Stimulated activated CD8-positive, alpha-beta memory T cell treated with anti-CD3 and anti-CD28 coated beads, Interleukin-7, amount 100 ng/mL, for 1 hour (primary cell): Measurements from ENCODE around the gene PI16.
"Not testable (repeated sequence)": the region's sequence is repeated elsewhere in the genome, so short reads cannot be mapped to it uniquely, and the experiment has no call there.

Experiments used
- DNase-seq, 2 donors: peaks; one replicate each; pipeline ENCODE4 v3.0.0-alpha.2; 2020; ENCODE audit warnings: low read depth in 2 of 2

Gene PI16

DNA sequence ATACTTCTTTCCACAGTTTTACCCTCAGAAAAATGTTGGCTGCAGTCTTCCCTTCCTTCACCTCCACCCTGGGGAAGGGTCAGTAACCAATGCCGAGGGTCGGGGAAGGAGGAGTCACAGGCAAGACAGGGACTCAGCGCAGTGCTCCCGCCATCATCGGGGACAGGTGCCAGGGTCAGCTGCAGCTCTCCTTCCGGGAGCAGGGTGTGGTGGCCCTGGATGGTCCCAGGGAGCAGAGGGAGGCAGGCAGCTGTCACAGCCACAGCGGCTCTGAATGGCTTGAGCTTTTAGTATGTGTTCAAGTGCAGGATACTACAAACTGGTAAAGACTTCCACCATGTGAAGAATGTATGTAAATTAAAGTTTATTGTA, 26.0 kb upstream of the PI16 start:
- DNase-seq, result no peak

DNA sequence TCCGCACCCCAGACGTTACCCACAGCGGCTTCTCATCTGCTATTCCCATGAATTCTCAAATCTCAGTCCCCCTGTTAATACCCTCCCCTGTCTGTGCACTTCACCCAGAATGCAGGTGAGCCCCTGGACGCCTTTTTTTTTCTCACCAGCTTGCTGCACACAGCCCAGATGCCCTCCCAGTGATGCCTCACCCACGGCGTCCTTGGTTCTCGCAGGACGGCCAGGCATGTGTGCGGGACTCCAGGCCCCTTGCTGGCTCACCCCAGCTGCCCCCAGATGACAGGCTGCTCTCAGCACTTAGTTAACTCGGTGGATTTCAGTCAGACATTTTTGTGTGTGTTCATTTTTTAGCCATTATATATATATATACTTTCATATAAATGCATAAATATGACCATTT, 25.4 kb upstream of the PI16 start:
- DNase-seq, result no peak

DNA sequence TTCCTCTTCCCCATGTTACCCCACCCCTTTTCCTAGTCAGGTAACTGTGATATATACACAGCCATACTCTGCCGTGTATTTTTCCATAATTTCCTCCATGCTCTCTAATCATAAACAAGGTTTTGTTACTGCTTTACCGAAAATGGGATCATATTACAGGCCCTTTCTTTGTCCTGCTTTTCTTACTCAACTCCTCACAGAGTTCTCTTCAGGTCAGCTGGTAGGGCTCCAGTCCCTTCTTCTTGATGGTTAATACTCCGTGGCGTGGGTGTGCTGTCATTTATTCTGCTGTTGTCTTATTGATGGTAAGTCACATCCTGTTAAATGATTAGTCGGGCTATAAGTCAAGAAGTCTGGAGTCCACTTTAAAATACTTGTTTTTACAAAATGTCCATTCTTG, 24.9 kb upstream of the PI16 start:
- DNase-seq, result no peak

DNA sequence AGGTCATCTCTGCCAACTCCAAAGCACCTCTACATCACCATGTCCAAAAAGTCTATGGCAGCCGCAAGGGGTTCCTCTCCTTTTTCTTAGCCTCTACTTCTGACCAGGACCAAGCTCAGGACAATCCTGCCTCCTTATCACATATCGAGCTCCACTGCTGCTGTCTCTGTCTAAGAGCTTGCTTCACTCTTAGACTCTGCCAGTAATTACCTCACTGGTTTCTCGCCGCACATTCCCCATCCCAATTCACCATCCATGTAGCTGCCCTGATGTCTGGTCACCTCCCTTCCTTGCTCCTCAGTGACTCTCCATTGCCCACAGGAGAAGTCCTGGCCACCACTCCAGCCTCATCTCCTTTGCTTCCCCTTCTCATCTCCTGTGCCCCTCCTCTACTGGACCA, 24.1 kb upstream of the PI16 start:
- DNase-seq, result no peak

GRCh38 chr6:36933102-36933501, 21.4 kb upstream of the PI16 start:
- no peak for DNase-seq

- DNase-seq, result no peak
Observed at GRCh38 chr6:36933519-36933918, 21.0 kb upstream of the PI16 start.

DNA sequence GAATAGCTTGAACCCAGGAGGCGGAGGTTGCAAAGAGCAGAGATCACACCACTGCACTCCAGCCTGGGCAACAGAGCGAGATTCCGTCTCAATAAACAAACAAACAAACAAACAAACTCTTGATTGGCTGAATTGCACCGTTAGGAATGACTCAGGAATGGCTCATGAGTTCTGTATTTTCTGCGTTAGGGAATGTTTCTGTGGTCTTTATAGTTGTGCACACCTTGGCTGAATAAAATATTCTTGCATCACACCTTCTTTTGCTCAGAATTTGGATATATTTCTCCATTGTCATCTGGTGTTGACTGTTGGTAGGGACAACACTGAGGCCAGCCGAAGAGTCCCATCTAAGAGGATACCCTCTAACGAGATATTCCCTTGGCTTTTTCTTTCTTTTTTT, 19.6 kb upstream of the PI16 start:
- no peak for DNase-seq

- DNase-seq, result no peak
Observed at GRCh38 chr6:36936824-36937223, 17.7 kb upstream of the PI16 start.

GRCh38 chr6:36937896-36938295, 16.6 kb upstream of the PI16 start:
- no peak for DNase-seq

- no peak for DNase-seq
Observed at GRCh38 chr6:36938536-36938935, 16.0 kb upstream of the PI16 start.

DNA sequence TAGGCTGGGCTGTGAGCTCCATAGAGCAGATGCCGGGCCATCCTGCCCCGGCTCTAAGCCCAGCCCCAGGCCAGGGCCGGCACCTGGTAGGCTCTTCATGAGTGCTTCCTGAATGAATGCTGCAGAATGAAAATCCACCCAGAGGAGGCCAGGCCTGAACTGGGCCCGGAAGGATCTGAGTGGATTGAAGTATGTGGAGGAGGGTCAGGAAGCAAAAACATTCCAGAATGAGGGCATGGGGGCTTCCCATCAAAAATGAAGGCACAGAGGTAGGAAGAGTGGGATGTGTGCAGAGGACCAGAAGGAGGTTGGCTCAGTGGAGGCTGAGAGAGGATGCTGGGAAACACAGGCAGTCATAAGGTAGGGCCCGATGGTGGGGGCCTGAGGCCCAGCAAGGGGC, 15.5 kb upstream of the PI16 start:
- DNase-seq, result not testable (repeated sequence)

DNA sequence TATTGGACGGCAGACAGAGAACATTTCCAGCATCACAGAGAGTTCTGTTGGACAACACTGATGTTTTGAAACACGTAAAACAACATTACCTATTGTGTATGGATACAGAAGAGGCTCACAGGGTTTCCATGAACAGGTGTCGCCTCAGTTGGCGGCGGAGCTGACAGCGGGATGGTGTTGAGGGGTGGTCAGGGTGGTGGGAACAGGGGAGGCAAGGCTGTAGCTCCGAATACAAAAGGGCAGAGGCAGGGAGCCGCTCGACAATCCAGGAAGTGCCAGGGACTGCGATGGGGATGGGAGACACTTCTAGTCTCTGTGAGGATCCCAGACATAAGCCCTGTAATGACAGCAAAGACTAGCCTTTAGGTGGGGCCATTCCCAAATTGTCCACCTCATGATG, 14.5 kb upstream of the PI16 start:
- DNase-seq, result no peak

- not testable (repeated sequence) for DNase-seq
Observed at GRCh38 chr6:36941561-36941960, 13.0 kb upstream of the PI16 start.

DNA sequence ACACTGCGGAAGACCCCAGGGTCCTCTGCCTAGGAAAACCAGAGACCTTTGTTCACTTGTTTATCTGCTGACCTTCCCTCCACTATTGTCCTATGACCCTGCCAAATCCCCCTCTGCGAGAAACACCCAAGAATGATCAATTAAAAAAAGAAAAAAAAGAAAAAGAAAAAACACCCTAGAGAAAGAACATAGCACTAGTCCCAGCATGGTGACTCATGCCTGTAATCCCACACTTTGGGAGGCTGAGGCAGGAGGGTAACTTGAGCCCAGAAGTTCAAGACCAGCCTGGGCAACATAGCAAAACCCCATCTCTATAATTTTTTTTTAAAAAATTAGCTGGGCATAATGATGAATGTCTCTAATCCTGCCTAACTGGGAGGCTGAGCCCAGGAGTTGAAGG, 12.2 kb upstream of the PI16 start:
- DNase-seq, result not testable (repeated sequence)

DNA sequence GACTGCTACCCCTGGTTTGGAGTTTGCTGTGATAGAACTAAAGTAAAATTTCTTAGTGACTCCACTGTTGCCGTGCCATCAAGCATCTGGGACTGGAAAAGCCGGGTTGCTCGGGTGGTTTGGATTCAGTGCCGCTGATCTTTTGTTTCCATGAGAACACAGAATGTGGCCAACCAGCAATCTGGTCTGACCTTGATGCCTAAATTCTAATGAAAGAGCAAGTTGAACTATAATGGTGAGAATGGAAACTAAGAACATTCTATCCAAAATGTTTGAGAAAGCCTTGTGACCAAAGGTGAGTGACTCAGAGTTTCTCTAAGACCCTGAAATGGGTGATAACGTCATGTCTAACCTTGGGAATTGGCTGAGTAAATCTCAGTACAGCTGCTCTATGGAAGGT, 9.9 kb upstream of the PI16 start:
- no peak for DNase-seq

- no peak for DNase-seq
Observed at GRCh38 chr6:36945301-36945700, 9.2 kb upstream of the PI16 start.

GRCh38 chr6:36946526-36946925, 8.0 kb upstream of the PI16 start:
- DNase-seq, result no peak

GRCh38 chr6:36947570-36948351, 6.8 kb upstream of the PI16 start:
- no peak for DNase-seq

GRCh38 chr6:36949076-36949475, 5.5 kb upstream of the PI16 start:
- DNase-seq, result not testable (repeated sequence)

GRCh38 chr6:36949636-36950035, 4.9 kb upstream of the PI16 start:
- DNase-seq, result no peak

- no peak for DNase-seq
Observed at GRCh38 chr6:36953931-36954261, 642 bp upstream of the PI16 start.

DNA sequence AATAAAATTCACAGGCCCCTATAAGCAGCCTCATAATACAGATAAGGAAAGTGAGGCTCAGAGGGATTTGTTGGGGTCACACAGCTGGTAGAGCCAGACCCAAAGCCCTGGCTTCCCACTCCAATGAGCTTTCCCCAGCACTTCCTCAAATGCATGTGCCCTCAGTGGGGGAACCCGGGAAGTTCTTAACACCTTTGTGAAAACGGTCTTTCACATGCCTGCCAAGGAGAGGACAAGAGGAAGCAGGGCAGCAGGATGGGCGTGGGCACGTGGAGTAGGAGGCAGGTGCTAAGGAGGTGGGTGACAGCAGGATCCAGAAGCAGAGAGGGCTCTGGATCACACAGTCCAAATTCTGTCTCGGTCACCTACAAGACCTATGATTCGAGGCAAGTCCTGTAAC, 598 bp downstream of the PI16 start:
- no peak for DNase-seq

GRCh38 chr6:36955671-36956445, 1.3 kb downstream of the PI16 start:
- no peak for DNase-seq

DNA sequence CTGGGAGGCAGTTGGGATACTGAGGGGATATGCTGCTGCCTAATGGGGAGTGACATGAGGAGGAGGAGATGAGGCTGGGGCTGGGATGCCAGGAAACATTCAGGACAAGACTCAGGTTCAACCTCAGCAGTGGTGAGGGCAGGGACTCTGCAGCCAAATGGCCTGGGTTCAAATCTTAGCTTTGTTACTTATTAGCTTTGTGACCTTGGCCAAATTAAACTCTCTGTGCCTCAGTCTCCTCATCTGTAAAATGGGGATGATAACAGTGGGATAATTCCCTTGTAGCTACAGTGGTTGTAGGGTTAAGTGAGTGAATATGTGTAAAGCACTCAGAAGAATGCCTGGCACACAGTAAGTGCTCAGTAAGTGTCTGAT, 1.9 kb downstream of the PI16 start:
- no peak for DNase-seq
